K562 (cell line): ENCODE measurements around the gene ATP13A2. TPM values are rescaled to one million over a fixed set of nuclear protein-coding genes. Genes with fewer than 3 reads are reported as not detected.

ENCODE experiments used
- ATF2 ChIP-seq: sonication (generic); formaldehyde crosslinking; IDR thresholded peaks from 2 replicates; pipeline ENCODE4 v1.8.1; 2022; ENCODE audit warnings: missing genetic modification reagents
- CBFA2T2 ChIP-seq: fragments of 450-650 bp; conservative IDR thresholded peaks from 2 replicates; pipeline ENCODE4 v1.6.1; 2017; ENCODE audit warnings: mild to moderate bottlenecking
- CREB3L1 ChIP-seq: fragments of 450-650 bp; IDR thresholded peaks from 2 replicates; pipeline ENCODE4 v1.6.1; 2014; ENCODE audit warnings: low read depth, mild to moderate bottlenecking, moderate library complexity, borderline replicate concordance
- ESRRA ChIP-seq: fragments of 450-650 bp; IDR thresholded peaks from 2 replicates; pipeline ENCODE4 v1.6.1; 2014; ENCODE audit warnings: low read depth, mild to moderate bottlenecking, moderate library complexity, borderline replicate concordance
- ETS1 ChIP-seq: conservative IDR thresholded peaks from 2 replicates; pipeline ENCODE4 v1.6.1; 2011; ENCODE audit warnings: low read depth, mild to moderate bottlenecking, low read length; ENCODE audit not compliant: control insufficient read depth
- FOS ChIP-seq: IDR thresholded peaks from 3 replicates; pipeline ENCODE4 v1.6.1; 2011; ENCODE audit not compliant: insufficient read length; ENCODE audit errors: extremely low read depth
- FOXP1 ChIP-seq: sonication (generic); formaldehyde crosslinking; IDR thresholded peaks from 2 replicates; pipeline ENCODE4 v1.8.0; 2022; ENCODE audit warnings: mild to moderate bottlenecking, missing genetic modification reagents
- GTF2F1 ChIP-seq: IDR thresholded peaks from 2 replicates; pipeline ENCODE4 v1.6.1; 2011; ENCODE audit warnings: low read depth, low read length, improper control_type of control experiment
- GTF3C2 ChIP-seq: IDR thresholded peaks from 3 replicates; pipeline ENCODE4 v1.6.1; 2011; ENCODE audit warnings: borderline replicate concordance, mild to moderate bottlenecking, moderate library complexity; ENCODE audit not compliant: insufficient read length; ENCODE audit errors: extremely low read depth
- HNRNPLL ChIP-seq: fragments of 200-400 bp; formaldehyde crosslinking; IDR thresholded peaks from 2 replicates; pipeline ENCODE4 v1.6.1; 2017; ENCODE audit warnings: low read length, low read depth, mild to moderate bottlenecking; ENCODE audit not compliant: poor library complexity, severe bottlenecking
- KDM1A ChIP-seq, 2 experiments: fragments of 450-650 bp; IDR thresholded peaks; 2 replicates each; pipeline ENCODE4 v1.6.1; 2016; ENCODE audit warnings: mild to moderate bottlenecking in 2 of 2
- L3MBTL2 ChIP-seq: fragments of 450-650 bp; IDR thresholded peaks from 2 replicates; pipeline ENCODE4 v1.6.1; 2016; ENCODE audit warnings: mild to moderate bottlenecking, moderate library complexity
- MLX ChIP-seq, 2 experiments: fragments of 450-650 bp in 1 of 2; sonication (generic) in 1 of 2; formaldehyde crosslinking; conservative IDR thresholded peaks; 2 replicates each; pipeline versions ENCODE4 v1.4.0 to v1.8.1; 2020 to 2022; ENCODE audit warnings: mild to moderate bottlenecking in 1 of 2, missing genetic modification reagents in 1 of 2
- MTA2 ChIP-seq: fragments of 450-650 bp; IDR thresholded peaks from 2 replicates; pipeline ENCODE4 v1.6.1; 2016; ENCODE audit warnings: low read depth
- PHF21A ChIP-seq: fragments of 450-650 bp; IDR thresholded peaks from 2 replicates; pipeline ENCODE4 v1.6.1; 2017; ENCODE audit warnings: low read depth, borderline replicate concordance
- RB1 ChIP-seq: fragments of 450-650 bp; IDR thresholded peaks from 2 replicates; pipeline ENCODE4 v1.6.1; 2017; ENCODE audit warnings: low read depth, mild to moderate bottlenecking
- RBM25 ChIP-seq: fragments of 200-400 bp; formaldehyde crosslinking; IDR thresholded peaks from 2 replicates; pipeline ENCODE4 v1.6.1; 2018; ENCODE audit warnings: low read length, low read depth, moderate library complexity; ENCODE audit not compliant: severe bottlenecking
- RCOR1 ChIP-seq, 2 experiments: IDR thresholded peaks; 2 replicates each; pipeline ENCODE4 v1.6.1; 2012; ENCODE audit warnings: low read depth in 2 of 2, low read length in 2 of 2, borderline replicate concordance in 1 of 2, improper control_type of control experiment in 1 of 2
- SMARCA5 ChIP-seq: fragments of 450-650 bp; IDR thresholded peaks from 2 replicates; pipeline ENCODE4 v1.6.1; 2016
- ZBTB7A ChIP-seq: IDR thresholded peaks from 2 replicates; pipeline ENCODE4 v1.6.1; 2011; ENCODE audit warnings: low read depth, mild to moderate bottlenecking, low read length, moderate library complexity, borderline replicate concordance; ENCODE audit not compliant: control insufficient read depth
- ZNF143 ChIP-seq: sonication (generic); formaldehyde crosslinking; IDR thresholded peaks from 2 replicates; pipeline ENCODE4 v1.9.0; 2022; ENCODE audit warnings: mild to moderate bottlenecking, missing genetic modification reagents
- ZNF311 ChIP-seq: fragments of 250-450 bp; sonication (Bioruptor Pico); IDR thresholded peaks from 2 replicates; pipeline ENCODE4 v1.4.0; 2020; ENCODE audit warnings: mild to moderate bottlenecking, moderate library complexity
- polyA plus RNA-seq, 8 experiments: library from polyadenylated mRNA; depleted of rRNA in 4 of 8; stranded (reverse) in 5 of 8; unstranded in 3 of 8; fragments of >200 nt; fragmentation: Nextera tagmentation in 2 of 8; fragmentation: Illumina TruSeq in 1 of 8; extraction: Ambion mirVana in 2 of 8; extraction: Trizol in 1 of 8; gene quantifications; 2 replicates each; pipeline versions ENCODE4 v1.2.1 to v1.2.3, GENCODE V29; 2011 to 2014; ENCODE audit warnings: inconsistent platforms in 1 of 8, missing spikeins in 1 of 8
- total RNA-seq, 7 experiments: library from RNA; depleted of rRNA in 6 of 7; stranded (reverse); fragments of >200 nt in 6 of 7; fragmentation: Illumina TruSeq in 2 of 7; extraction: Trizol in 2 of 7; gene quantifications; 2 replicates each; pipeline versions ENCODE4 v1.2.1 to v1.2.3, GENCODE V29; 2011 to 2021; ENCODE audit warnings: low replicate concordance in 1 of 7

ATP13A2 gene
- total and polyA plus RNA-seq, 9 of the 15 experiments (the other 6 are each of a cell fraction or from before 2014, with no cell fraction given) = 0.36 to 56.3 (median 16.3) TPM

- TF ChIP-seq MTA2 (no peak), RCOR1 (IDR thresholded peaks at IDR 0.05; ENCODE audit: borderline replicate concordance in 1 of 2, low read depth in 2 of 2, low read length in 2 of 2) (peak in 1 of 2 experiments; percentile 49; a peak in 1 of 4 replicates), MLX (CRISPR knock-in tag; conservative IDR thresholded peaks at IDR 0.05) (no peak), ATF2 (CRISPR knock-in tag) (no peak), ETS1 (no peak), ZBTB7A (0 out of 2 replicates have a peak, but pooled peaks have one; percentile 8), HNRNPLL (no peak), RB1 (no peak), GTF2F1 (no peak), PHF21A (no peak), FOXP1 (CRISPR knock-in tag) (no peak), SMARCA5 (peak; percentile 91), L3MBTL2 (no peak), FOS (no peak), ZNF311 (CRISPR knock-in tag) (no peak), GTF3C2 (no peak), ZNF143 (CRISPR knock-in tag) (no peak), CREB3L1 (no peak), RBM25 (peak; percentile 96), CBFA2T2 (no peak), ESRRA (peak; percentile 13; the same call in 1 of the 2 replicates), KDM1A (IDR thresholded peaks at IDR 0.05) (peak; percentile 70 to 87; a peak in 3 of 4 replicates)
Measured at GRCh38 chr1:16973215-16973614, 38.5 kb downstream of the ATP13A2 start (continued).
